GM21423 (cell line): Measurements from ENCODE around the gene SLC35F6.
"Not testable (repeated sequence)": the region's sequence is repeated elsewhere in the genome, so short reads cannot be mapped to it uniquely, and the experiment has no call there.

Experiments
- ATAC-seq: cut with Tn5 transposase; IDR thresholded peaks from one replicate; pipeline ENCODE4 v1.9.1; 2021; ENCODE audit warnings: mild to moderate bottlenecking, moderate library complexity; ENCODE audit not compliant: unreplicated experiment

SLC35F6 gene

DNA sequence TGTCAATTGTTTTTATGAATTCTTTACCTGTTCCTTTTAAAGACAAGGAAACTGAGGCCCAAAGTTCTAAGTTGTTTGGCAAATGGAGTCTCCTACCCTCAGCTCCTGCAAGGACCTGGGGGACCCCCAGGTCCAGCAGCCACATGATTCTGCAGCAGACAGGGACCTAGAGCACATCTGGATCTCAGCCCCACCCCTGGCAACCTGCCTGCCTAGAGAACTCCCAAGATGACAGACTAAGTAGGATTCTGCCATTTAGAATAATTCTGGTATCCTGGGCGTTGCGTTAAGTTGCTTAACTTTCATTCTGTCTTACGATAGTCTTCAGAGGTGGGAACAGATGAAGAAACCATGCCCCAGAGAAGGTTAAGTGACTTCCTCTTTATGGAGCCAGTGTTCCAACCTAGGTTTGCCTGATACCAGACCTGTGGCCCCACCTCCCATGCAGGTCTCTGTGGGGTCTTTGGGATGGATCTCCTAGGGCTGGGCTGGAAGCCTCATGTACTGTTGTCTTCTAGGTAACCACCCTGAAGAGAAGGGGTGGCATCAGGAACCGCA is 16.2 kb downstream of the SLC35F6 start:
- ATAC-seq, result no peak

DNA sequence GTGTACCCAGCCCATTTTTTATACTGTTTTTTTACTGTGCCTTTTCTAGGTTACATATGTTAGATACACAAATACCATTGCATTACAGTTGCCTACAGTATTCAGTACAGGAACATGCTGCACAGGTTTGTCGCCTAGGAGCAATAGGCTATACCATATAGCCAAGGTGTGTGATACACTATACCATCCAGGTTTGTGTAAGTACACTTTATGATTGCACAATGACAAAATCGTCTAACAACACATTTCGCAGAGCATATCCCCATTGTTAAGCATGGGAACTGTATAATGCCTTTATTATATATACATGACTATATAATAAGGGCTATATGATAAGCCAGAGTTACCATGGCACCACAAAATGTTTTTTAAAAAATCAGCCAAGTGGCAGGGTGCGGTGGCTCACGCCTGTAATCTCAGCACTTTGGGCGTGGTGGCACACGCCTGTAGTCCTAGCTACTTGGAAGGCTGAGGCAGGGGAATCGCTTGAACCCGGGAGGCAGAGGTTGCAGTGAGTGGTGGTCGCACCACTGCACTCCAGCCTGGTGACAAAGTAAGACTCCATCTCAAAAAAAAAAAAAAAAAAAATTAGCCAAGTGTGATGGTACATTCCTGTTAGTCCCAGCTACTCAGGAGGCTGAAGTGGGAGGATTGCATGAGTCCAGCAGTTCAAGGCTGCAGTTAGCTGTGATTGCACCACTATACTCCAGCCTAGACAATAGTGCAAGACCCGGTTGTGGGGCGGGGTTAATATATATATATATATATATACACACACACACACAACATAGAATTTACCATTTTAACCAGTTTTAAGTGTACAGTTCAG is 19.0 kb downstream of the SLC35F6 start:
- ATAC-seq, result no peak

DNA sequence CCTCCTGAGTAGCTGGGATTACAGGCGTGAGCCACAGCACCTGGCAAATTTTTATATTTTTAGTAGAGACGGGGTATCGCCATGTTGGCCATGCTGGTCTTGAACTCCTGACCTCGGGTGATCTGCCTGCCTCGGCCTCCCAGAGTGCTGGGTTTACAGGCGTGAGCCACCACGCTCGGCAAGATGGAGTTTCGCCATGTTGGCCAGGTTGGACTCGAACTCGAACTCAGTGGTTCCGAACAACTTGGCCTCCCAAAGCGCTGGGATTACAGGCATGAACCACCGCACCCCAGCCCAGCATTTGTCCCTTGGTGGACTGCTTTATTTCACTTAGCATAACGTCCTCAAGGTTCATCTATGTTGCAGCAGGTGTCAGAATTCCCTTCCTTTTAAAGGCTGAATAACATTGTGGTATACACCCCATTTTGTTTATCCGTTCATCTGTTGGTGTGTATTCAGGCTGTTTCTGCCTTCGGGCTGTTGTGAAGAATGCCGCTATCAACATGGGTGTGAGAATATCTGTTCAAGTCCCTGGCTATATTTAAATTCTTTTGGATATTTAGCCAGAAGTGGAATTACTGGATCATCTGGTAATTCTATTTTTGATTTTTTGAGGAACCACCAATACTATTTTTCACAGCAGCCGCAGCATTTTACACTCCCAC is 20.6 kb downstream of the SLC35F6 start:
- ATAC-seq, result no peak

DNA sequence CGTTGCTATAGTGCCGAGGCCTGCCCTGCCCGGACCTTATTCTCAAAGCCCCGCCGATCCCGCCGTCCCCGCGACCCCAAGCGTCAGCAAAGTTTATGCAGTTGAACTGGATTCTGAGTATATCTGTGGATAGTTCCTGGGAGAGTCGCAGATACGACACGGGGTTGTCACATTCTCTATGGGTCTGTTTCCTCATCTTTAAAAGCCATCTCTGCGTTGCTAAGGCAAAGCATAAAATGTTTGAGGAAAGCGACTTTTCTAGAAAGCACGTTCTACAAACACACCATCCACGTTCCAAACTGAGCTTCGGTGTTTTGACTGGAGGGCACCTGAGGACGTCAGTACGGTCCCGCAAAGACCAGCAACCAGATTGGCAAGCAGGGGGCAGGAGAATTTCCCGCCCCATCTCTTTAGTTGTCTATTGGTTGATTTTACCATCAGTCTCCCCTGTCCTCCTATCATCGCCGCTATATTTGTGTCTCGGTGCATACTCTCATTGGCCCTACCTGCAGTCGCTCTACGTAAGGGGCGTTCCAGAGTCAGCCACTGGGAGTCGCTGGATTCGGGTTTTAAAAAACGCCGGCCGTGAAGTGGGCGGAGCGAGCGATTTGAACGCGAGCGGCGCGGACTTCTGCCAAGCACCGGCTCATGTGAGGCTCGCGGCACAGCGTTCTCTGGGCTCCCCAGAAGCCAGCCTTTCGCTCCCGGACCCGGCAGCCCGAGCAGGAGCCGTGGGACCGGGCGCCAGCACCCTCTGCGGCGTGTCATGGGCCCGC is 21.5 kb downstream of the SLC35F6 start, which contains the start of gene CENPA:
TSS of gene CENPA (plus strand) at position 626 of the 776 bp plus-strand sequence. CDS start at position 767, 141 bp downstream.
- peak; percentile 98 for ATAC-seq

DNA sequence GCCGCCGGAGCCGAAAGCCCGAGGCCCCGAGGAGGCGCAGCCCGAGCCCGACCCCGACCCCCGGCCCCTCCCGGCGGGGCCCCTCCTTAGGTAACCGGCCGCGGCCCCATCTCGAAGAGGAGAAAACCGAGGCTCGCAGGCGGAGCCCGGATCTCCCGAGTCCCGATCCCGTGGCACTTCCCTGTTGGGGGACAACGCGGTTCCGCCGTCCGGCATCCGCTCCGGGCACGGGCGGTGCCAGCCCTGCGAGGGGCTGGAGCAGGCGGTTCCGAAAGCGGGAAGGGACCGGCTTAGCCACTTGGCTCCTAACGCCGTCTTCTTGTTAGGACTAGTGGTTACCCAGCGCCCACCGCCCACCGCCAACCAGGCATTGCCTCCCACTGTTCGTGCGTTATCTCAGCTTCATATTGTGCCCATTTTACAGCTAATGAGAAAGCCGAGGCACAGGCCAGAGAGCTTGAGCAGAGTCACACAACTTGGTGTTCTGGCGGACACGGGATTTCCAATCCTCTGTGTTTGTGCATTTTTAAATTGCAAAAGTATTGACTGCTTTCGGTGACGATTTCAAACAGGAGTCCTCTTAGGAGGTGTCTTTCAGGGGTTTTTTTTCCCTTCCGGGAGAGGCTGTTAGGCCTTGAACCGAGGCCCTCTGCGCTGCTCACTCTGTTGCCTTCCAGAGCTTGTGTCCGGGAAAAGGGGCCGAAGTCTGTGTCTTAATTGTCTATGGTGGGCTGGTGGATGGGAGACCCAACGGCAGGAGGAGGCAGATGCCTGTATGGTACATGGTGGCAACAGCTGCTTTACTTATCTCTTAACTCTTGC is 22.3 kb downstream of the SLC35F6 start:
- ATAC-seq, result peak; percentile 13

DNA sequence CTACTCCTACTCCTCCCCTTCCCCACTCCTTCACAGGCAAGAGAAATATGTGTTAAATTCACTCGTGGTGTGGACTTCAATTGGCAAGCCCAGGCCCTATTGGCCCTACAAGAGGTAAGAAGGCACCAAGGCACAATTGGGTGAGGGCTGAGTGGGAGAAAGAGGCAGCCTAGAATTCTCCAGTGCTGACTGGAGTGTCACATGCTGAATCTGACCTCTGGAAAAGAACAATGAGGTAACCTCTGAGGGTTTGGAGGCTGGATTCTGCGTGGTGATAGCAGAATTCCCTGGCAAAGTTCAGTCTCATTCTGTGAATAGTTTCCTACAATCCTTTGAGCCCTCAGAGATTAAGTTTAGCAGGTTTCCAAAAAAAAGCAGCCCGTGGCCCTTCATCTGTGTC is 28.6 kb downstream of the SLC35F6 start:
- ATAC-seq, result no peak

DNA sequence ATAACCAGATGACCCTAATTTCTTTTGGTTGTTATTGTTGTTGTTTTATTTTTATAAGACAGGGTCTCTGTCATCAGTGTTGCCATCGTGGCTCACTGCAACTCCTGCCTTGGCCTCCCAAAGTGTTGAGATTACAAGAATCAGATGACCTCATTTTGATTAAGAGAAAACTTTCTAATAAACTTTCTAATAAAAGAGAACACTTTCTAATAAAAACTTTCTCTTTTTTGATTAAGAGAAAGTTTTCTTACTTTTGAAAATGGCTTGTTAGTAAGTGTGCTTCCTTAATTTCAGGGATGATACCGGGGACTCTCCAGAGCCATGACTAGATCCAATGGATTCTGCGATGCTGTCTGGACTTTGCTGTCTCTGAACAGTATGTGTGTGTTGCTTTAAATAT is 29.4 kb downstream of the SLC35F6 start:
- no peak for ATAC-seq

DNA sequence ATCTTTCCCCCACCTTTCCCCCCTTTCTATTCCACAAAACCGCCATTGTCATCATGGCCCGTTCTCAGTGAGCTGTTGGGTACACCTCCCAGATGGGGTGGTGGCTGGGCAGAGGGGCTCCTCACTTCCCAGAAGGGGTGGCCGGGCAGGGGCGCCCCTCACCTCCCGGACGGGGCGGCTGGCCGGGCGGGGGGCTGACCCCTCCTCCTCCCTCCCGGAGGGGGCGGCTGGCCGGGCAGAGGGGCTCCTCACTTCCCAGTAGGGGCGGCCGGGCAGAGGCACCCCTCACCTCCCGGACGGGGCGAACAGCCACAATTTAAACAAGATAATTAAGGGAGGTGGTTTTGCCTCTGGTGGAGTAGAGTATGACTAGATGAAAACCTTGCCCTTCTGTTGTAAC is 31.1 kb downstream of the SLC35F6 start:
- not testable (repeated sequence) for ATAC-seq

DNA sequence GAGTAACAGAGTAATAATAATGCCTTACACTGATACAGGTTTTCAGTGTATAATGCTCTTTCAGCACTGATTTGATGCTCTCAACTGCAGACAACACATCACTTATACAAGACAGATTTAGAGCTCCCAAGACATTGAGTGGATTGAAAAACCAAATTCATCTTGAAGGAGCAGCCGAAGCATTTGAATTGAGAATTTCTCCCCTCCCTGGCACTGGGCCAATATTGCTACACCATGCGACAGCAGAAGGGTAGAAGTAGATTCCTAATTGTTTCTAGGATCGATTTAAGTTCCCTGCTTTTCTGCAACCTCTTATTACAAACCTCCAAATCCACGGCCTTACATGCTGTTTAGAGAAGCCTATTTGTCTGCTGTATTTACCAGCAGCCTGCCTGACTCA is 37.2 kb downstream of the SLC35F6 start:
- ATAC-seq, result no peak

DNA sequence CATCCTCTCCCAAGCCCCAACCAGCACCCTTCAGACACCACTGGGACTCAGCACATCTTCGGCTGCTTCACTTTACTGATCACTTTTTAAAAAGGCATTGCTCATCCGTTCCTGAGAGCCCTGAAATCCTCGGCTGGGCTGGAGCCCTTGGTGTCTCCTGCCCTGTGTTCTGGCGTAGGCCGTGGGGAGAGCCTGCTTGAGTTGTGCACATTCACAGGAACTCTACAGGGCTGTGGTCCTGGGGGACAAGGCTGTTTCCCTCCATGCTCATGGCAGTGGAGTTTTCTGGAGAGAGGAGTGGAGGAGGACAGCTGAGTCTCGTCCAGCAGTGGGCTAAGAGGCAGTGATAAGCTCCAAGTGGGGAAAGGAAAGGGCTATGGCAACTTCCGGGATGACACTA is 37.7 kb downstream of the SLC35F6 start:
- ATAC-seq, result no peak

DNA sequence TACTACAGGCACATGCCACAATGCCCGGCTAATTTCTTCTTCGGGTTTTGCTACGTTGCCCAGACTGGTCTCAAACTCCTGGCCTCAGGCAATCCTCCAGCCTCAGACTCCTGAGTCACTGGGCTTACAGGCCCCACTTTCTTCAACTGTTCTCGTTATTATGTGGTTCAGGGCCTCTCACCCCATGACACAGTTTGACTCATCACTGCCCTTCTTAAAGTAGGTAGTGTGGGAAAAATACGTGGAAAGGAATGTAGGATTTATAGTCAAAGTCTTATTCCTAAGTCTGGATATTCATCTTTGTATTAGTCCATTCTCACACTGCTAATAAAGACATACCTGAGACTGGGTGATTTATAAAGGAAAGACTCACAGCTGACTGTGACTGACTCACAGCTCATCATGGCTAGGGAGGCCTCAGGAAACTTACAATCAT is 41.2 kb downstream of the SLC35F6 start:
- no peak for ATAC-seq

DNA sequence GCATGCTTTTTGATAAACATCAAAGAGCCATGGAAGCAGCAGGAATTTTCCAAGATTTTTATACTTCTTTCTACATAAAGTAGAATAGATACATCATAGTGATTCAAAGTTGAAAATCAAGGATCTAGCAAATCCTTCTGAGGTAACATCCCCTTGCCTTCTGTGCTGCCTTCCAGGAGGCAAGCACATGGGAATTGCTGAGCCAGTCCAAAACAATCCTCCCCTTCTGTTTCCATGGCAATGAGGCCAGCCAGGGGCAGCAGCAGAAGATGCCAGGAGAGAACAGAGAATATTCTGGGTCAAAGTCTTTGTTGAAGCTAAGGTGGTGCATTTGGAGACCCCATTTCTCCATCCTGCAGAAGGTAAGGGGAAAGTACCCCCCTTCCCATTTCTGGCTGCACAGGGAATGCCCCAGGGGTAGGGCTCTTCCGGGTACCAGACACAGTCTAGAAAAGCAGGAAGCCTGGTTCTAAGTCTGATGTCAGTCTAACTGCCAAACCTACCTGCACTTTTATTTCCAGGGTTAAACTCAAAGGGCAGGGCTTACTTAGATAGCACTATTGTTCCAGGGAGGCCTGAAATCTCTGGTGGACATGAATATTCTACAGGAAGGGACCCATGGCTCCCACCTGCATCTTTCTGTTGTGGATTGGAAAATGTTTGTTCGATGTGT is 43.8 kb downstream of the SLC35F6 start:
- ATAC-seq, result no peak

DNA sequence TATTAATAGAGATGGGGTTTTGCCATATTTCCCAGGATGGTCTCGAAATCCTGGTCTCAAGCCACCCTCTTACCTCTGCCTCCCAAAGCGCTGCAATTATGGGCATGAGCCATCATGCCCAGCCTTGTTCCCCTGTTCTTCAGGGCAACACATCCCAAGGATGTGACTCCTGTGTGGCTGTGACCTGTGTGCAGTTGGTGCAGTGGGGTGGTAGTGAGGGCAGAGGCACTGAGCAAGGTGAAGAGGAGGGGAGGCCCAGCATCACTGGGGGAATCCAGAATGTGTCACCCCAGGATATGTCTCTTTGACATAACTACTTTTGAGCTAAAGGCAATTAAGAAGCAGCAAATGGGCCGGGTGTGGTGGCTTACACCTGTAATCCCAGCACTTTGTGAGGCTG is 45.1 kb downstream of the SLC35F6 start:
- no peak for ATAC-seq

DNA sequence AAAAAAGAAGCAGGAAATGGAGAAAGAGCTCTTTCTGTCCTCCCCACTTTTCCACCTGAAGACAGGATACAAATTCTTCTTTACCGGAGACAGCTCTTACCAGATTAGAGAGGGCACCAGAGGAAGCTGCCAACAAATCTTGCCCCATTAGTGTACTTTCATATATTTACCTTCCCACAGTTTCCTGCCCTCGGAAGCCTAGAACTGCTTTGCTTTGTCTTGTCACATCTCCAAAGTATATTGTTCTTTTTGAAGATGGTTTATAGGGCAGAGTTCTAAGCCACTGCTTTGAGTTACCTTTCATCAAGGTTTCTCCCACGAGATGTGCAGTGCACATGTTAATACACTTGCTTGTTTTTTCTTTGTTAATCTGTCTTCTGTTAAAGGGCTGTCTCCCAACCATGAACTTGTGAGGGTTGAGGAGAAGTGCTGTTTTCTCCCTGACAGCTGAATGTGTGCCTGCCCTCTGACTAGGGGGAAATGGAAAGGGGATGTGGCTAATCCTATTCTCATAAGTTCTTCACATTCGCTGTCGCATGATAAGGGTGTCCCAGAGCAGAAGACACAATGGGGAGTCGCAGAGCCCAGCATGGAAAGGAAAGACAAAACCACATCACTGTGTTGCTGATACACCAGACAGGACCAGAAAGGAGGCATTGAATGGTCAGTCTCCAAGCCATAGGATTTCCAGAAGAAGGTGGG is 45.9 kb downstream of the SLC35F6 start:
- no peak for ATAC-seq

DNA sequence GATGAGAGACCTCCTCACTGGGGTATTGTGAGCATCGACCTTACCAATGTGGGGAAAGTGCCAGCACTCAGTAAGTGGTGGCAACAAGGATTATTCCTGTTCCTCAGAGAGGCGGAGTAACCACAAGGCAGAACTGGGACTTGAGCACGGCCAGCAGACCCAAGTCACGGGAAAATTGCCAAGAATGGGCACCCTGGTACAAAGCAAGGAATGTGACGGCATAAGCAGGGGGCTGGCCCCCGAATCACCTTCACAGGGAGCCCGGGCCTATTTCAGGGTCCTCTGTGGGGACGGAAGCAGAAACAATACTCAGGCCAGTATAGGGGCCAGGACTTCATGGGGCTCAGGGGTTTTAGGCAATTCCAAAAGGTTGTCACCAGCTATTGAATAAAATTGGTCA is 47.2 kb downstream of the SLC35F6 start:
- ATAC-seq, result no peak

DNA sequence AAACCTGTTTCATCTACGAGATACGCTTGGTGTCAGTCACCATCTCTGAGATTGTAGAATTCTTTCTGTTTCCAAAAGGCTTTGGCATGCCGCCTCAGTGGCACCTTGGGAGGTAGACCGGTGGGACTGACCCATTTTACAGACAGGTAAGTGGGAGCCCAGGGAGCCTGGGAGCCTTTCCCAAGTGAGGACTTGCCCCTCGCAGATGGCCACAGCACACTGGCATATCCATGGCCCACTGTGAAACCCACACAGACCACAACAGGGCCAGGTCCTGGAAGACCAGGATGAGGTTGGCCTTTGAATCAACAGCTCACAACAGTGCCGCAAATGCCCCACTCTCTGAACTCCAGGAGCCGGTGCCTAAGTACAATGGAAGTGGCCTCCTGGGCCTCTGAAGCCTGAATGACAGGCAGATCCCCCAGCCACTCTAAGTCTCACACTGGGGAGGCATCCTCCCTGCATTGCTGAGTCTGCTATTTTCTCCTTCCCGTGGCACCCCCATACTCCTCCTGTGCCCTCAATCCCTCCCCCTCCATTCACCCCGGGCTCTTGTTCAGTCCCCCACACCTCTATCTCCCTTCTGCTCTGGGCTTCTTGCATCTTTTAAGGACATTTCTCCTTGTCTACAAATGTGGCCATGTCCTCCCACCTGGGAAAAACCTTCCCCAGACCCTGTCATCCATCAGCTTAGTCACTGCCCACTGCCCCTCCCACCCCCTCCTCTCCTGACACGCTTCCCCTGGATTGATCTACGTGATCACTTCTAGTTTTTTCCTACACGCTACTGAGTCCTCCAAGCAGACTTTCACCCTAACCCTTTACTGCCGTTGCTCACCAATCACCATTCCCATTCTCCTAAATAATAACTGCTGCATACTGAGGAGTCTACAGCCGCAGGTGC is 48.0 kb downstream of the SLC35F6 start:
- no peak for ATAC-seq

DNA sequence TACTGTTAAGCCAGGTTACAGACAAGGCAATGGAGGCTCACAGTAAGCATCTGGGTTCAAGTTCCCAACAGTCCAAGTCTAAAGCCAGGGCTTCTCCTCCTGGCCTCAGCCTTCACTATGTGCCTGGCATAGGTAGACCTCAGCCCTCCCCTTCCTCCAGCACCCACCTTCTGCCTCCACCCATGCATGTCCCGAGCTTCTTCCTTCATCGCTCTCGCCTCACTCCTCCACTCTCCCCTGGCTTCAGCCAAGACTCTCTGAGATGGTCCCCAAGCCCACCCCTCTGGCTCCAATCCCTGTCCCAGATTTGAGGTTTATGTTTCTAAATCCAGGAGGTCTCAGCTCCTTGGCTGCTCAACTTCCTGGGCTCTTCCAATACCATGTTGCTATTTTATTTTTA is 48.6 kb downstream of the SLC35F6 start:
- ATAC-seq, result no peak

DNA sequence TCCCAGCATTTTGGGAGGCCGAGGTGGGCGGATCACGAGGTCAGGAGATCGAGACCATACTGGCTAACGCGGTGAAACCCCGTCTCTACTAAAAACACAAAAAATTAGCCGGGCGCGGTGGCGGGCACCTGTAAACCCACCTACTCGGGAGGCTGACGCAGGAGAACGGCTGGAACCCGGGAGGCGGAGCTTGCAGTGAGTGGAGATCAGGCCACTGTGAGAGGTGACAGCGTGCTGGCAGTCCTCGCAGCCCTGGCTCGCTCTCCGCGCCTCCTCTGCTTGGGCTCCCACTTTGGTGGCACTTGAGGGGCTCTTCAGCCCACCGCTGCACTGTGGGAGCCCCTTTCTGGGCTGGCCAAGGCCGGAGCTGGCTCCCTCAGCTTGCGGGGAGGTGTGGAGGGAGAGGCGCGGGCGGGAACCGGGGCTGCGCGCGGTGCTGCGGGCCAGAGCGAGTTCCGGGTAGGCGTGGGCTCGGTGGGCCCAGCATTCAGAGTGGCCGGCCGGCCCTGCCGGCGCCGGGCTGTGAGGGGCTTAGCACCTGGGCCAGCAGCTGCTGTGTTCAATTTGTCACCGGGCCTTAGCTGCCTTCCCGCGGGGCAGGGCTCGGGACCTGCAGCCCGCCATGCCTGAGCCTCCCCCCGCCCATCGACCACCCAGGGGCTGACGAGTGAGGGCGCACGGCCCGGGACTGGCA is 50.1 kb downstream of the SLC35F6 start:
- not testable (repeated sequence) for ATAC-seq
